ENCODE measurements around the gene PLXDC2.

PLXDC2 gene

DNA sequence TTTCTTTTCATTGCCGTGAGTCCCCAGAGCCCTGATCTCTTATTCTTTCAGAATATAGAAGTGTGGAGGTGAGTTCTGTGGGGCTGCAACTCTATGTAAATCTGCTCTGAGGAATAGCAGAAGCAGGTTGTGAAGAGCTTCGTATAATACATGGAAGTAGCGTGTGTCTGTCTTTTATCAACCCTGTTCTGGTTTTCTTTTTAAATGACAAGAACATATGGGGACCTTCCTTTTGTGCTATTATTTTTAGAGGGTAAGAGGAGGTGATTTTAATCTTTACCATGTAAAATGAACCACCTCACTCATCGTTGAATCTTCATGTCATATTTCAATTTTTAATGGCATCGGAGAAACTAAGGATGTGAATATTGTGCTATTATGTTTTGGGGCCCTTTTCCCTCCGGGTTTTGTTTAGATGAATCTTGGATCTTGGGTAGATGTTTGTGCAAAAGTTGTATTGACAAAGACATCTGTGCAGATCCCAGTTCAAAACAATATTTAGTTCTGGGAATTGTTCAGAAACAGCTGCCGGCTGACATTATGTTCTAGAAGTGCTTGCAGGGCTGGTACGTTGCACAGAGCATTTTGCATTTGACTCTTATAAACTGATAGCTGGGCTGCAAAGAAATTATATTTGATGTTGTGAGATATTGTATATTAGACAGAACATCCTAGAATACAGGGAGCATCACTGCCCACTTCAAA lies 46.7 kb downstream of the PLXDC2 start:
- DNase-seq, result no peak

DNA sequence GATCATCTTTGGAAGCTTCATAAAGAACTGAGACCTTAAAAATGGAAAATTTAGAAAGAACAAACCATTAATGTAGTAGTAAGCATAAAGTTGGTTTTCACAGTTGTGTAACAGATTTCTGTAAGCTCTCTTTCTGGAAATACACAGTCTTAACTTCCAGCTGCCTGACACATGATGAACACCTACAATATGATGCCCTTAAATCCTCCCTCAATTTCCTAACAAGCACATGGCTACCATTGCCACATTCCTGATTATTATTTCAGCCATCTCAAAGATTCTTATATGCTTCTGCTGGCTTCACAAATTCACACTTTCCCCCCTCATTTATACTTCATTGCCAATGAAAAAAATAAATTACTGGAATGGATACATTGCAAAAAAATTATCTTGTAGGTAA lies 49.4 kb downstream of the PLXDC2 start:
- no peak for DNase-seq

DNA sequence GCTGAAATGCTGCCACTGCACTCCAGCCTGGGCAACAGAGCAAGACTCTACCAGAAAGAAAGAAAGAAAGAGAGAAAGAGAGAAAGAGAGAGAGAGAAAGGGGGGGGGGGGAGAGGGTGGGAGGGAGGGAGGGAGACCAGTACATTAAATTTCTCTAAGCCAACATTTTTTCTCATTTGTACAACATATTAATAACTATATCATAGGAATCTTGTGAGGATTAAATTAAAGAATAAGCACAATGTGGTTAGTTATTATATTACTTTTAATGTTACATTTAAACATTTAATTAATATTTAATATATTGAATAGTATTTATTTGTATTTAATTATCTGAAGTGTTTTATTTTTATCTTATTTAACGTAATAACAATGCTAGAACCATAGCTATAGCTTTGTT lies 53.1 kb downstream of the PLXDC2 start:
- no peak for DNase-seq

DNA sequence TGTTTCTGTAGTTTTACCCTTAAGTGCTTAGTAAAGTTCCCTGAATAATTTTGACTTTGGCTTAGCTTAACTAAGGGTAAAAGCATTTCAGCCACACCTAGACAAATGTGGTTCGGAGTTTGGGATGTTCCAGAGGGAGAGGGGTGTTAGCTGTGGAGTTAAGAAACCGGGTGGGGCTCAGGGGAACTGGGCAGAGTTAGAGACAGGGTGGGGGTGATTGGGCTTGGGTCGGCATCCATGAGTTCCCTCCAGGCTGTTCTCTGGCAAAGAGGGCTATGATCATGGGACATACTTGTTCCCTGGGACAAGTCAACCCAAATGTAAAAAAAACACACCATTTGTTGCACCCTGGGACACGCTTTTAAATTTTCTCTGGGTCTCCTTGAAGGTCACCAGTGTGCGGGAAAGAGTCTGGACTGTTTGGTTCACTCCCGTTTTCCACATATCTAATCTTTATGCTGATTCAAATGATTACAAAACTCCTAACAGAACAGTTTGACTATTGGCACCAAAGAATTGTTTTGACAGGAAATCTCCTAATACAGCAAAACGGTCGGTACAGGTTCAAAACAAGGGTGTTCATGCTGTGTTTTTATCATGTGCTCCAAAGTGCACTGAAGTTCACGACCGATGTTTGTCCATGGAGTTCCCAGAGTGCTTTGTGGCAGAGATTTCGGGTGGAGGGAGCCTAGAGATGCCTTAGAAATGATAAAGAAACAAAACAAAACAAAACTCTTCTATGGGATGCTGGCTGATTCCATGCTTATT lies 56.5 kb downstream of the PLXDC2 start:
- DNase-seq, result no peak

DNA sequence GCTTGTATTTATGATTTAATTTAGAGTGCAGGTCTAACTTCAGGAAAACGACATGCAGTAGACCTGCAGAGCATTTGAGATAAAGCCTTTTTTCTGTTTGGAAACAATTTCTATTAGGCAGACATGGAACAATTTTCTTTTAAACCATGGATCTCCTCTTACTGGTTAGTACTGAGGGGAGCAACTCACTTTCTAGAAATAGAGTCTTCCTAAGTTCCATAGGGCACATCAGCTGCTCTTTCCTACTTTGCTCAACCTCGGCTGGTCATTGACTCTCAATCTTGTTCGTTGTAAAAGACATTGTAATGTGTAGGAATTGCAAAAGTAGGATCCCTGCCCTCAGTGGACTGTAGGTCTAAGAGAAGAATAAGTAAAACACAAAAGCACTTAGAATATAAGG lies 58.0 kb downstream of the PLXDC2 start:
- DNase-seq, result no peak

DNA sequence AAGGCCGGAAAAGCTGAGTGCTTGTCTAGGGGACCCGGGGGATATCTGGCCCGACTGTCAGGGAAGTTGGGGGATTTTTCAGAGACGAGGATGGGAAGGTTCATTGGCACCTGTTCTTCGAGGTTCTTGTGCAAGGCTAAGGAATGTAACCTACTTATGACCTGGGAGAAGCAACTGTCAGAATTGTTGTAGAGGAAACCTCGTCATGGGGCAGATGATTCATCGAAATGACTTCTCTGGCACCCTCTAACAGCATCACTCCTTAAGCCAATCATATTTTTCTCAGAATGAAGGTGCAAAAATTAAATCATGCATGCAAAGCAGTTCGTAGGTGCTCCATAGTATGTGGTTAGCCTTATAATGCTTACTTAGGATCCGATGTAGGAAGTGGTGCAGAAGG lies 58.6 kb downstream of the PLXDC2 start:
- no peak for DNase-seq

DNA sequence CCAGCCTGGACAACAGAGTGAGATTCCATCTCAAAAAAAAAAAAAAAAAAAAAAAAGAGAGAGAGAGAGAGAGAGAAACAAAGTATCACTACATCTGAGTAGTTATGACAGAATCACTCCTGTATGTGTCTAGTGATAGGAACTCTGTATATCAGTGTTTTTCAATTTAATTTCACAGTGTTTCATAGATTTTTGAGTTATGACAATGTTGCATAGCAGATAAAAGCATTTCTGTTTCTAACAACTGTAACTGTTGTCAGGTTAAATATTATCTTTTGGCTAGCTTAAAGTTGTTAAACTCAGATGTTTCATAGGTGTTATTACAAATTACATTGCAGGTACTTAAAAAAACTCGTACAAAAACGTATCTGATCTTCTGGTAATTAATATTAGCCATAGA lies 60.3 kb downstream of the PLXDC2 start:
- DNase-seq, result no peak

DNA sequence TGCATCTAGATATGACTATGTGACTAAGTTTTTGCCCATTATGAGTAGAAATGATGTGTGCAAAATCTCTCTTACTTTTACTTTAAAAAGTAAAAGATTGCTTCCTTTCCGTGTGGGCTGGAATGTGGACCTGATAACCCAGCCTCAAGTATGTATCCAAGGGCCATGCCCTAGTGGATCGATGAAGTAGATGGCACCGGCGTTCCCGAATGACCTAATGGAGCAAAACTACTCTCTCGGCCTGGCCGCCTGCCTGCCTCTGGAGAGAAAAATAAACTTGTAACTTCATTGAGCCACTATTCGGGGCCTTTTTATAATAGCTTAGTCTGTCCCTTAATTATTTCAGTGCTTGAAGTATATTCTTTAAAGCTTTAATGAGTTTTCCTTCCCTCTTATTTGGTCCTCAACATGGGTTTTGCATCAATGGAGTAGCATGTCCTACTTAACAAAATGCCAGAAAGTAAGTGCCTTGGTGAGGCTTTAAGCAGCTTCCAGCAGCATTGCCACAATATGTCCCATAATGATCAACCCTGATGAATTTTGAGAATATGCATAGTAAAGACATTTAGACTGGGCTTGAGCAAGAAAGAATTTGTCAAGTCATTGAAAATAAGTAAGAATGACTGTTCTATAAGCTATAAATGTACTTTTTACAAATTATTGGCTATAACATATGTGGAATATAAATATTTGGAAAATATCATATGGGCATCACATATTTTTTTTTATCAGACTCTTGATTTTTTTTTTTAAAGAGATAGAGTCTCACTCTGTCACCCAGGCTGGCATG lies 61.4 kb downstream of the PLXDC2 start:
- DNase-seq, result no peak

DNA sequence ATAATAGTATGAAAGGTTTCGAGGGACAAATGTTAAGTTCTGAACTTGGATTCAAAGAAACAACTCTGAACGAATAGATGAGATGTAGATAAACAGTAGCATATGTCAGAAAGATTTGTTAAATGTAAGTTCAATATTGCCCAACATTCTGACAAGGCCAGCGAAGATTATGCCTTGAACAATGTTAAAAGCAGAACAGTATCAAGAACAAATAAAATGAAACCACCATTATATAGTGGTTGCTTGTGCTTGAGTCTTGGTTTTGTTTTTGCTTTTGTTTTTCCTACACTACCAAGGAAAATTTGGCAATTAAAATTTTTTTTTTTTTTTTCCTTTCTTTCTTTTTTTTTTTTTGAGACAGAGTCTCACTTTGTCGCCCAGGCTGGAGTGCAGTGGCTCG lies 66.4 kb downstream of the PLXDC2 start:
- DNase-seq, result no peak

DNA sequence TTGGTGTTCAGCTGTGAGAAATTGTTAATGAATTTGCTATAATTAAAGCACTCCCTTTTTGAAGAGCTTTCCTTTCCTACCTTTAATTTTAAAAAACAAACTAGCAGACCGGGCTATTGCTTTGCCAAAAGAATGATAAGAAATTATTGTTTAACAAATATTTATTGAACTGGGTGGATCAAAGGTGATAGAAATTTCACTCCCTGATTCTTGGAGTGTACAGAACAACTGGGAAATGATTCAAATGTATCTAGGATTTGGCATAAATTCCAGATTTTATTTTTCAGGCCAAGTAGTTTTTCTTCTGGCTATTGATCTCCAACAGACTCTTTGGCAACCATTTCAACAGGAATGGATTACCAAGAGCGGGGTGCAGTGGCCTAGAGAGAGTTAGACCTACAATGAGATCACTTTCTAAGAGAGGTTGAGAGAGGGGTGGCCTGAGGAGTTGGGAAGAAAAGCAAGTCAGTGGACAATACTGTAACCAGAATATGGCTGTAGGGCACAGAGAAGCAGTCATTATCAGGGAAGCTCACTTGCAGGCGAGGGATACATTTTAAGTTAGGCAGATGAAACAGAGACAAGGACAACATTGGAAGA lies 71.9 kb downstream of the PLXDC2 start:
- DNase-seq, result no peak

DNA sequence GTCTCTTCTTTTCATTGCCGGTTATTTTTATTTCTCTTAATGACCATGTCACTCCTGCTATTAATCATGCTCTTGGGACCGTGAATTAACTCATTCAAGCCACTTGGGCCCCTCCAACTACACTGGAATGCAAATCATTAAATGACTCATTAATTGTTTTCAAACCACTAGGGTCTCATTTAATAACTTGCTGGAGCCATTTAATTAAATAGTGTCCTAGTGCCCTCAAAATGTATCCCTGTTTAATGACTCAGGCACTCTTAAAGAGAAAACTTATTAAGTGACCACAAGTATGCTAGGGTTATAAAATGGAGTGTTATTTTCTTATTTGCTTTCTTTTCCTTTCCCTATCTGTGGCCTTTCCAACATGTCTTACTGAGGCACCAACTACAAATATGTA lies 73.0 kb downstream of the PLXDC2 start:
- no peak for DNase-seq

DNA sequence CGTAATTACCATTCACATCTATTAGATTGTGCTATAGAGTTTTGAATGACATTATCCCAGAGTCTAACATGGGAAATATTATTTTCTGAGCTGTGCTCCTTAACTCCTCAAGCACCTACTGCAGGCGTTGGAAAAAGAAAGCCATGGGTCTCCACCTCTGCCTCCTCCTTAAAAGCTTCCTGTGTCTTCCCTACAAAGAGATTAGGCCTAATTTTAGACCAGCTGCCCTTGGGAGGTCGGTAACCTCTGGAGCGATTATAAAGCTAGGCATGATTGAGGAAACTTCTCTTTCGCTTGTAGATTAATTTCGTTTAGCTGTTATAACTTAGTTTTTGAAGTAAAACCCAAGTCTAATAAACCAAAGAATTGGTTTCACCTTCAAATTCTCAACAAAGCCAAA lies 75.2 kb downstream of the PLXDC2 start:
- DNase-seq, result no peak

DNA sequence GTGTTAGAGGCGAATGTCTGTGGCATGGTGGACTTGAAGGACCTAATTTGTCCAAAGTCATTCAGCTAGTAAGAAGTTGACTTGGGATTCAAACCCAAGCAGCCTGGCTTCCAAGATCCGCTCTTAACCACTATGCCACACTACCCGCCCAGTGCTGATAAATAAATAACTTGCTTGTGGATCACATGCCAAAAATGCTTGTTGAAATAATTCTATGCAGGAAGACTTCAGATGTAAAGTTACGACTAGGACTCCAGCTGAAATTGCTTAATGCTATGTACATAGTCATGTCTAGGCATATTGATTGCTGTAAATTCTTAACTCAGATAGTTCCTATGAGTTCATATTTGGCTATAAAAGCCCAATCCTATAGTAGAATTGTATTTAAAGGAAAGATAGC lies 76.0 kb downstream of the PLXDC2 start:
- DNase-seq, result no peak

DNA sequence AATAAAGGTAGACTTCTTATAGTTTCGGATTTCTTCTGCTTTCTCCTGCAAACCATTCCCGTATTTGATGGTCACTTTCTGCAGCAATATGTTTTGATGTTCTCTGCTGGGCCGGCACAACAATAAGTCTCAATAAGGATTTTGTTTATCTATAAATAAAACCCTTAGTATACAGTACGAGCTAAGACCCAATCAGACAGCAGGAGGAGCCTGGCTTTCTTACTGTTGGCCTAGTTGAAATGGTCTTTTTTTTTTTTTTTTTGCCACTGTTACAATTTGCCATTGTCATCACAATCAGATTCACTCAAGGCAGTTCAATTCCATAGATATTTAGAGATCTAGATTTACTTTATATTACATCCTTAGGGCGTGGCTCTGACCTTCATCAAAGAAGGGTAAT lies 76.4 kb downstream of the PLXDC2 start:
- no peak for DNase-seq

DNA sequence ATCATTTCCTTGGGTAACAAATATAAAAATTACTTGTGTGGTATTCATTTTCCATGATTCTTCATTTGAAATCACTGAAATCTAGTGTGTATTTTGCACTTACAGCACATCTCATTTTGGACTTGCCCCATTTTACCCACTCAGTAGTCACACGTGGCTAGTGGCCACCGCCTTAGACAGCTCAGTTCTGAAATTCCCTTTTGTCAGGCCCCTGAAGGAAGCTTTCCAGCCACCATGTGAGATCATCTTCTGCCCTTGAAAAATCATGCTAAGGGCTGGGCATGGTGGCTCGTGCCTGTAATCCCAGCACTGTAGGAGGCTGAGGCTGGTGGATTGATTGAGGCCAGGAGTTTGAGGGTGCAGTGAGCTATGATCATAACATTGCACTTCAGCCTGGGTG lies 79.3 kb downstream of the PLXDC2 start:
- no peak for DNase-seq

DNA sequence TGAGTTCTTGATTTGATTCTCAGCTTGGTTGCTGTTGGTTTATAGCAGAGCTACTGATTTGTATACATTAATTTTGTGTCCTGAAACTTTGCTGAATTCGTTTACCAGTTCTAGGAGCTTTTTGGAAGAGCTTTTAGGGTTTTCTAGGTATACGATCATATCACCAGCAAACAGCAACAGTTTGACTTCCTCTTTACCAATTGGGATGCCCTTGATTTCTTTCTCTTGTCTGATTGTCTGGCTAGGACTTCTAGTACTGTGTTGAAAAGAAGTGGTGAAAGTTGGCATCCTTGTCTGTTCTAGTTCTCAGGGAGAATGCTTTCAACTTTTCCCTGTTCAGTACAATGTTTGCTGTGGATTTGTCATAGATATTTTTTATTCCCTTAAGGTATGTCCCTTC lies 86.2 kb downstream of the PLXDC2 start:
- DNase-seq, result no peak

DNA sequence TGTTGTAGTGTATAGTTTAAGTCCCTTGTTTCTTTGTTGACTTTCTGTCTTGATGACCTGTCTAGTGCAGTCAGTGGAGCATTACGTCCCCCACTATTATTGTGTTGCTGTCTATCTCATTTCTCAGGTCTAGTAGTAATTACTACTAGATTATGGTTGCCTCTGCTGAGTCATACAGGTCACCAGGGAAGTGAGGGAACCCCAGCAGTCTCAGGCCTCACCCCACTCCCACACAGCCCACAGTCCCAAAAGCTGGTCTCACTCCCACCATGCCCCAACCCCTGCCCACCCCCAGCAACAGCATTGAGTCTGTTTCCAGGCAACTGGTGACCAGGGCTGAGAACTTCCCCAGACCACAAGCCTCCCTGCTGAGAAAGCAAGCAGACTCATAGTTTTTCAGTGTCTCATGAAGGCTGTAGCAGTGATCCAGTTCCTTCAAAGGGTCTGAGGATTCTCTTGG lies 88.0 kb downstream of the PLXDC2 start:
- DNase-seq, result no peak

DNA sequence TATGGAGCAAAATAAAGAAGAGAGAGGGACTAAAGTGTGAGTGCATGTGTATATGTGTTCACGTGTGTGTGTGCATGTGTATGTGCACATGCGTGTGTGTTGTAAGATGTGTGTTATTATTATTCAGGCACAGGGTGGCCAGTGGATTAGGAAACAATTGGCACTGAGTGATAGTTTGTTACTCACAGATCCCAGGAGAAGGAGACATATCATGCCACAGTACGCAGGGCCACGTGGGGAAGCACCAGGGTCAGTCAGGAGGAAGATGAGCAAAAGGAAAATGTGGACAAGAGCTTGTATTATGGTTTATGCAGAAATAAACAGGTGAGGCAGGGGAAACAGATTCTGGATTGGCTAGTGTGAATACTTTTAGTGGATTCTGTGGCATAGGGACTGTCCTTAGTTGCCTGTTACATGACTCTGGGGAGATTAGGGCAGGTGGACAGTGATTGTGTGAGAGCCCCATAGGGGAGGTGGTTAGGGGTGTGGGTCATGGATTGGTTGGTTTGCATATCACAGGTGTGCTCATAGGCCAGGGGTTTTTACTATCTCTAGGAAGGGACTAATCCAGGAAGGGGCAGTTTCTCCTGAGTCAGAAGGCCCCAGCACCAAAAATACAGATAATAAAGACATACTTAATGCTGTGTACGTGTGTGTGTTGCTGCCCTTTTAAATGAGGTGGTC lies 90.0 kb downstream of the PLXDC2 start:
- DNase-seq, result no peak

DNA sequence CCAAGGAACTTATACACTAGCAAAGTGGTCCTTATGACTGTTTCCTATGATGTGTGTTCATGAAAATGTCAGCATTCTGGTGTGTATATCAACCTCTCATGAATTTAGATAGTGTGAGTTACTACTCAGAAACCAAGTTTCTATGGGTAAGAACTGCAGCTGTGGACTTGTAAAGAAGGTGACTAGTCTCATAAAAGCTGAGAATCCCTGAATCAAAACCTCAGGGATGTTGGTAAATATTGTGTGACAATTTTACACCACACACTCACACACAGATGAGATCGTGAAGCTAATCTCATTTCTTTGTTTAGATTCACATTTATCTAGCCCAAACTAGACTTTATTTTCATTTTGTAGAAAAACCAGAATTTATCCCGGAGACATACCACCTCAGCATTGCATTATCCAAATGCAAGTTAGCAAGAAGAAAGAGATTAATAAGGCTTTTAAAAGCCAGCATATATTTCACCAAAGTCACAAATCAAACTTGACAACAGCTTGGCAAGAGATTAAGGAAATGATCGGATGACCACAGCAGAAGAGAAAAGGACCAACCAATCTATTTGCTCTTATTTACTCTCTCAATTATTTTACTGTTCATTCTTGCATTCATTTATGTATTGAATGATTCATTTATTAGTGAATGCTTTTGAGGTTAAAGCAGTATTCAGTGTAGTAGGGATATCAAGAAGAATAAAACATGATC lies 92.9 kb downstream of the PLXDC2 start:
- no peak for DNase-seq

DNA sequence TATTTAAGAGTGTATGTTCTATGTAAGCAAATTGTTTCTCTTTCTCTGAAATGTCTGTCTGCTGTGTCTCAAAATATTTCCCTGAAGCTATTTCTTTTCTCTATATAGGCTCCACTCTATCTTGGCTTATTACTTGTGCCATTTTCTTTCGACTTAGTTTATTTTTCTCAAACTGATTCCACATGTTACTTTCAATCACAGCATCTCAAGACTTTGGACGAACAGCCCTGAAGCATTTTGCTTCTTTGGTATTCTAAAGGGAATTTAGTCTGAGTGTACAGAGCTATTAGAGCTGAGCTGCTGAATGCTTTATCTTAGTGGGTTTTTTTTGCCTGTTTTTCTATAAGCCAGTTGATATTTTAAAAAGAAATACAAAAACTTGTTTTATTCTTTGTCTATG lies 95.7 kb downstream of the PLXDC2 start:
- no peak for DNase-seq

DNA sequence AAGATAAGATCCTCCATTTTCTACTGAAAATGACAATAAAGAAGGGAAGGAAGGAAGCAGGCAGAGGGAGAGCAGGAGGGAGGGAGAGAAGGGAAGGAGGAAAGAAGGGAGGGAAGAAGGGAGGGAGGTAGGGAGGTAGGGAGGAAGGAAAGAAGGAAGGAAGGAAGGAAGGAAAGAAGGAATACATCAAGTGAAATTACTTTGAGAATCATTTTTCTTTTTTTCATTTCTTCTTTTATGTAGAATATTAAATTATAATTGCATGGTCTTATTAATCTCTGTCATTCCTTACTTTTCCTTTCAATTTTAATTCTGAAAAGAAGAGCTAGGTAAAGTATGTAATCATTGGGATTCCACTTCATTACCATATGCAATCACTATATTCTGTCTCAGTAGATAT lies 97.8 kb downstream of the PLXDC2 start:
- no peak for DNase-seq

DNA sequence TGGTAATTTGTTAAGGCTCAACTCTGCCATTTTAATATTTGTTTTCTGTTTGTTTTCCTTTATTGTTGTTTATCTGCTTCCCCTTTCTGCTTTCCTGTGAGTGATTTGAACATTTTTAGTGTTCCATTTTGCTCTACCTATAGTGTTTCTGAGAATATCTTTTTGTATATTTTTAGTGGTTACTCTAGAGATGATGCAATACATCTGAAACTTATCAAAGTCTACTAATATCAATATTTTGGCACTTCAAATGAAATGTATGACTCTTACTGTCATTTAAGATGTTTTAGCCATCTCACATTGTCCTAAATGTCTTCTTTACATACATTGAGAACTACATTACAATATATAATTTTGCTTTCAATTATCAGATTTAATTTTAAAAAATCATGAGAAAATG lies 98.9 kb downstream of the PLXDC2 start:
- no peak for DNase-seq

All from NCI-H510A (cell line).